K562 (cell line): Measurements from ENCODE around the gene PDE6B. TPM values are rescaled to one million over a fixed set of nuclear protein-coding genes. Genes with fewer than 3 reads are reported as not detected.

Experiments used
- ATAC-seq: fragments of 200-7000 bp; cut with Tn5 transposase; 3 replicates; pipeline ENCODE4 v1.9.1; 2020; ENCODE audit warnings: moderate library complexity
- BruUV-seq: library from RNA; stranded (reverse); fragments of 400-500 nt; replicated peaks from 2 replicates; lab custom pipeline; 2021; lab: Mats Ljungman, UMichigan
- CTCF ChIA-PET: fragments of 300-600 bp; formaldehyde crosslinking; extraction: SDS; loops from one replicate; lab custom pipeline; 2021; ENCODE audit warnings: low intra/inter-chr PET ratio; lab: Yijun Ruan, JAX
- POLR2A ChIA-PET: fragments of 300-600, 350-650 bp; sonication (Branson Sonifier 250); formaldehyde crosslinking; extraction: SDS; loops from one replicate; lab custom pipeline; 2021; ENCODE audit warnings: antibody characterized with exemption, inconsistent platforms; lab: Yijun Ruan, JAX
- DNase-seq, 4 experiments: peaks; one replicate each; pipeline versions ENCODE4 v3.0.0 to v3.0.0-alpha.2; 2011 to 2018; ENCODE audit warnings: low spot score in 3 of 4, mixed read lengths in 3 of 4; ENCODE audit errors: extremely low read depth in 1 of 4
- FAIRE-seq: peaks from 2 replicates; lab custom pipeline; 2011; peaks lifted over from hg19 to GRCh38; lab: Jason Lieb, UNC
- H2AFZ ChIP-seq: 2 replicates; pipeline ENCODE4 v1.6.0; 2011; ENCODE audit warnings: low read depth, low read length, control low read depth, inconsistent platforms
- H3K27ac ChIP-seq: fragments of 200-600 bp; 3 replicates; pipeline ENCODE4 v1.8.0; 2011; ENCODE audit warnings: low read depth, mild to moderate bottlenecking, control low read depth, inconsistent platforms, low read length, moderate library complexity, mixed read lengths; ENCODE audit errors: extremely low read depth
- H3K27me3 ChIP-seq, 2 experiments: fragments of 300-600 bp in 1 of 2; 2 replicates in 1 of 2; 3 replicates in 1 of 2; pipeline versions ENCODE4 v1.6.0 to v1.8.0; 2011; ENCODE audit warnings: inconsistent platforms in 2 of 2, low read length in 2 of 2, mild to moderate bottlenecking in 1 of 2, mixed read lengths in 1 of 2, moderate library complexity in 1 of 2; ENCODE audit not compliant: control insufficient read depth in 2 of 2, insufficient read depth in 2 of 2
- H3K36me3 ChIP-seq: fragments of 300-600 bp; 3 replicates; pipeline ENCODE4 v1.8.0; 2011; ENCODE audit warnings: mild to moderate bottlenecking, low read length, inconsistent platforms; ENCODE audit not compliant: control insufficient read depth, insufficient read depth
- H3K4me1 ChIP-seq, 2 experiments: fragments of 200-600 bp in 1 of 2; replicated peaks in 1 of 2; 2 replicates in 1 of 2; 3 replicates in 1 of 2; pipeline versions ENCODE4 v1.5.1 to v1.8.0; 2011; ENCODE audit warnings: inconsistent platforms in 2 of 2, low read length in 2 of 2, mild to moderate bottlenecking in 1 of 2, mixed read lengths in 1 of 2, moderate library complexity in 1 of 2; ENCODE audit not compliant: control insufficient read depth in 2 of 2, insufficient read depth in 2 of 2
- H3K4me2 ChIP-seq: 2 replicates; pipeline ENCODE4 v1.6.1; 2011; ENCODE audit warnings: low read length, control low read depth, inconsistent platforms, mixed read lengths; ENCODE audit not compliant: insufficient read depth
- H3K4me3 ChIP-seq: fragments of 200-600 bp; sonication (generic), shearing (Covaris generic); 2 replicates; pipeline ENCODE4 v1.5.1; 2016; ENCODE audit warnings: control low read depth, inconsistent platforms
- H3K79me2 ChIP-seq: fragments of 200-600 bp; 3 replicates; pipeline ENCODE4 v1.8.0; 2011; ENCODE audit warnings: low read length, inconsistent platforms; ENCODE audit not compliant: control insufficient read depth, insufficient read depth
- H3K9ac ChIP-seq, 2 experiments: 2 replicates each; pipeline versions ENCODE4 v1.6.0 to v1.6.1; 2011; ENCODE audit warnings: low read depth in 2 of 2, low read length in 2 of 2, control low read depth in 1 of 2, inconsistent platforms in 1 of 2, mild to moderate bottlenecking in 1 of 2, mixed read lengths in 1 of 2; ENCODE audit not compliant: insufficient read depth in 1 of 2
- H3K9me1 ChIP-seq: one replicate; pipeline ENCODE4 v1.6.0; 2011; ENCODE audit warnings: inconsistent platforms, mild to moderate bottlenecking, low read length, moderate library complexity; ENCODE audit not compliant: control insufficient read depth, insufficient read depth
- H3K9me3 ChIP-seq: replicated peaks from 2 replicates; pipeline ENCODE4 v1.5.1; 2011; ENCODE audit warnings: low read depth, low read length, inconsistent platforms; ENCODE audit not compliant: control insufficient read depth, insufficient read depth
- H4K20me1 ChIP-seq: replicated peaks from 2 replicates; pipeline ENCODE4 v1.6.1; 2011; ENCODE audit warnings: low read length, inconsistent platforms, mixed read lengths; ENCODE audit not compliant: control insufficient read depth, insufficient read depth
- NR2C2 ChIP-seq, 2 experiments: fragments of 200-800 bp in 1 of 2; sonication (Bioruptor generic) in 1 of 2; sonication (generic) in 1 of 2; formaldehyde crosslinking in 1 of 2; IDR thresholded peaks; 2 replicates each; pipeline versions ENCODE4 v1.6.1 to v1.8.0; 2016 to 2022; ENCODE audit warnings: mild to moderate bottlenecking in 1 of 2, missing compliant biosample characterization in 1 of 2, missing genetic modification characterization in 1 of 2, missing genetic modification reagents in 1 of 2
- ZBTB7A ChIP-seq: IDR thresholded peaks from 2 replicates; pipeline ENCODE4 v1.6.1; 2011; ENCODE audit warnings: low read depth, mild to moderate bottlenecking, low read length, moderate library complexity, borderline replicate concordance; ENCODE audit not compliant: control insufficient read depth
- ZFPM2 ChIP-seq: fragments of 250-450 bp; sonication (Bioruptor Pico); IDR thresholded peaks from 2 replicates; pipeline ENCODE4 v1.5.1; 2022; ENCODE audit warnings: mild to moderate bottlenecking
- ZNF696 ChIP-seq: fragments of 250-450 bp; sonication (Bioruptor Pico); conservative IDR thresholded peaks from 2 replicates; pipeline ENCODE4 v1.4.0; 2020; ENCODE audit warnings: mild to moderate bottlenecking, moderate library complexity
- WGBS: fragments of 100-300 bp; shearing (Covaris generic); methylation state at CpG from one replicate; pipeline ENCODE4 v1.1.6; 2016; ENCODE audit warnings: low coverage, mixed read lengths; ENCODE audit not compliant: insufficient coverage; ENCODE audit errors: missing lambda C conversion rate; 5-methylcytosine and 5-hydroxymethylcytosine counted together
- in situ Hi-C: fragments of 300-500 bp; cut with MboI; formaldehyde crosslinking; loops from 4 replicates; pipeline ENCODE4 v1.15.0; 2018; ENCODE audit warnings: inconsistent platforms, mixed read lengths
- intact Hi-C: fragments of 100-400 bp; cut with micrococcal nuclease; formaldehyde crosslinking; loops from 2 replicates; pipeline ENCODE4 v1.14.2; 2022
- polyA plus RNA-seq, 8 experiments: library from polyadenylated mRNA; depleted of rRNA in 4 of 8; stranded (reverse) in 5 of 8; unstranded in 3 of 8; fragments of >200 nt; fragmentation: Nextera tagmentation in 2 of 8; fragmentation: Illumina TruSeq in 1 of 8; extraction: Ambion mirVana in 2 of 8; extraction: Trizol in 1 of 8; gene quantifications; 2 replicates each; pipeline versions ENCODE4 v1.2.1 to v1.2.3, GENCODE V29; 2011 to 2014; ENCODE audit warnings: inconsistent platforms in 1 of 8, missing spikeins in 1 of 8
- total RNA-seq, 7 experiments: library from RNA; depleted of rRNA in 6 of 7; stranded (reverse); fragments of >200 nt in 6 of 7; fragmentation: Illumina TruSeq in 2 of 7; extraction: Trizol in 2 of 7; gene quantifications; 2 replicates each; pipeline versions ENCODE4 v1.2.1 to v1.2.3, GENCODE V29; 2011 to 2021; ENCODE audit warnings: low replicate concordance in 1 of 7
- TF ChIP-seq, protein P1 (sequence below), 2 experiments: fragments of 450-650 bp in 1 of 2; sonication (generic) in 1 of 2; formaldehyde crosslinking in 1 of 2; IDR thresholded peaks; 2 replicates each; pipeline versions ENCODE4 v1.7.1 to v1.9.0; 2016 to 2022; ENCODE audit warnings: inconsistent platforms in 1 of 2, mild to moderate bottlenecking in 1 of 2, missing genetic modification reagents in 1 of 2

The PDE6B gene
- total and polyA plus RNA-seq, 9 of the 15 experiments (the other 6 are each of a cell fraction or from before 2014, with no cell fraction given): 0.04 TPM; not detected in 8

- Histone ChIP-seq H3K79me2 (peaks cover 56% of the 10 kb centered on the region), H3K9me3 (no peaks in the 10 kb centered on the region), H2AFZ (no peak overlapping the region), H3K4me1 (peaks cover 22 to 66% of the 10 kb centered on the region in 2 experiments; a peak in 4 of 5 replicates)
- POLR2A ChIA-PET: no interaction called here
- CTCF ChIA-PET: no interaction called here
- intact Hi-C loops: no loop called here
- FAIRE-seq: no peak
- no peak for TF ChIP-seq ZFPM2
- no peak for TF ChIP-seq NR2C2 (CRISPR knock-in tag; IDR thresholded peaks at IDR 0.05)
- no peak for TF ChIP-seq NR2C2 (tag; IDR thresholded peaks at IDR 0.05)
- no peak for TF ChIP-seq ZNF696 (CRISPR knock-in tag)
- TF ChIP-seq, protein P1, sequence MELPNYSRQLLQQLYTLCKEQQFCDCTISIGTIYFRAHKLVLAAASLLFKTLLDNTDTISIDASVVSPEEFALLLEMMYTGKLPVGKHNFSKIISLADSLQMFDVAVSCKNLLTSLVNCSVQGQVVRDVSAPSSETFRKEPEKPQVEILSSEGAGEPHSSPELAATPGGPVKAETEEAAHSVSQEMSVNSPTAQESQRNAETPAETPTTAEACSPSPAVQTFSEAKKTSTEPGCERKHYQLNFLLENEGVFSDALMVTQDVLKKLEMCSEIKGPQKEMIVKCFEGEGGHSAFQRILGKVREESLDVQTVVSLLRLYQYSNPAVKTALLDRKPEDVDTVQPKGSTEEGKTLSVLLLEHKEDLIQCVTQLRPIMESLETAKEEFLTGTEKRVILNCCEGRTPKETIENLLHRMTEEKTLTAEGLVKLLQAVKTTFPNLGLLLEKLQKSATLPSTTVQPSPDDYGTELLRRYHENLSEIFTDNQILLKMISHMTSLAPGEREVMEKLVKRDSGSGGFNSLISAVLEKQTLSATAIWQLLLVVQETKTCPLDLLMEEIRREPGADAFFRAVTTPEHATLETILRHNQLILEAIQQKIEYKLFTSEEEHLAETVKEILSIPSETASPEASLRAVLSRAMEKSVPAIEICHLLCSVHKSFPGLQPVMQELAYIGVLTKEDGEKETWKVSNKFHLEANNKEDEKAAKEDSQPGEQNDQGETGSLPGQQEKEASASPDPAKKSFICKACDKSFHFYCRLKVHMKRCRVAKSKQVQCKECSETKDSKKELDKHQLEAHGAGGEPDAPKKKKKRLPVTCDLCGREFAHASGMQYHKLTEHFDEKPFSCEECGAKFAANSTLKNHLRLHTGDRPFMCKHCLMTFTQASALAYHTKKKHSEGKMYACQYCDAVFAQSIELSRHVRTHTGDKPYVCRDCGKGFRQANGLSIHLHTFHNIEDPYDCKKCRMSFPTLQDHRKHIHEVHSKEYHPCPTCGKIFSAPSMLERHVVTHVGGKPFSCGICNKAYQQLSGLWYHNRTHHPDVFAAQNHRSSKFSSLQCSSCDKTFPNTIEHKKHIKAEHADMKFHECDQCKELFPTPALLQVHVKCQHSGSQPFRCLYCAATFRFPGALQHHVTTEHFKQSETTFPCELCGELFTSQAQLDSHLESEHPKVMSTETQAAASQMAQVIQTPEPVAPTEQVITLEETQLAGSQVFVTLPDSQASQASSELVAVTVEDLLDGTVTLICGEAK (IDR thresholded peaks at IDR 0.05): no peak
- TF ChIP-seq, protein P1 (CRISPR knock-in tag; IDR thresholded peaks at IDR 0.05): no peak
- peak; percentile 40; the same call in 1 of the 2 replicates for TF ChIP-seq ZBTB7A
- TF ChIP-seq, all 486 proteins: peak for 1
- in situ Hi-C loops: no loop called here
- BruUV-seq: no TSS peak
- no peaks in the 10 kb centered on the region for H3K27me3 ChIP-seq
- no peak overlapping the region for H3K27ac ChIP-seq
- WGBS: 84% methylated on average over 12 of the region's 21 CpGs
- no peak for DNase-seq
- H3K4me2 ChIP-seq: no peak overlapping the region
- H3K9me1 ChIP-seq: peaks cover 4% of the 10 kb centered on the region
- H3K4me3 ChIP-seq: no peak overlapping the region; the same call in 1 of the 2 replicates
- ATAC-seq: no peak
- H4K20me1 ChIP-seq: no peaks in the 10 kb centered on the region
- peak overlapping the region; percentile 77 to 98; a peak in 3 of 4 replicates for H3K9ac ChIP-seq
- peaks cover 19% of the 10 kb centered on the region; the same call in 2 of the 3 replicates for H3K36me3 ChIP-seq
Observed at GRCh38 chr4:706834-707598, 81.6 kb downstream of the PDE6B start.
